GM18505 (cell line): Measurements from ENCODE around the gene OR4C3.
"Not testable (repeated sequence)": the region's sequence is repeated elsewhere in the genome, so short reads cannot be mapped to it uniquely, and the experiment has no call there.

ENCODE experiments used
- ATAC-seq: cut with Tn5 transposase; IDR thresholded peaks from one replicate; pipeline ENCODE4 v1.9.1; 2021; ENCODE audit not compliant: unreplicated experiment
- POLR2A ChIP-seq: IDR thresholded peaks from 4 replicates; pipeline ENCODE4 v1.6.1; 2011; ENCODE audit warnings: borderline replicate concordance; ENCODE audit not compliant: insufficient read depth, insufficient read length; ENCODE audit errors: extremely low read depth

The OR4C3 gene

GRCh38 chr11:48324620-48325019, at the start of gene OR4C3:
TSS of gene OR4C3 (plus strand) at chr11:48324920. CDS start at chr11:48325022, 102 bp downstream.
- not testable (repeated sequence) for ATAC-seq

GRCh38 chr11:48305923-48306322, 18.8 kb upstream of the OR4C3 start, which contains the start of gene OR4S1:
TSS of gene OR4S1 (plus strand) at chr11:48306223. CDS start at chr11:48306223, 0 bp downstream.
- TF ChIP-seq POLR2A = no peak
- no peak for ATAC-seq

DNA sequence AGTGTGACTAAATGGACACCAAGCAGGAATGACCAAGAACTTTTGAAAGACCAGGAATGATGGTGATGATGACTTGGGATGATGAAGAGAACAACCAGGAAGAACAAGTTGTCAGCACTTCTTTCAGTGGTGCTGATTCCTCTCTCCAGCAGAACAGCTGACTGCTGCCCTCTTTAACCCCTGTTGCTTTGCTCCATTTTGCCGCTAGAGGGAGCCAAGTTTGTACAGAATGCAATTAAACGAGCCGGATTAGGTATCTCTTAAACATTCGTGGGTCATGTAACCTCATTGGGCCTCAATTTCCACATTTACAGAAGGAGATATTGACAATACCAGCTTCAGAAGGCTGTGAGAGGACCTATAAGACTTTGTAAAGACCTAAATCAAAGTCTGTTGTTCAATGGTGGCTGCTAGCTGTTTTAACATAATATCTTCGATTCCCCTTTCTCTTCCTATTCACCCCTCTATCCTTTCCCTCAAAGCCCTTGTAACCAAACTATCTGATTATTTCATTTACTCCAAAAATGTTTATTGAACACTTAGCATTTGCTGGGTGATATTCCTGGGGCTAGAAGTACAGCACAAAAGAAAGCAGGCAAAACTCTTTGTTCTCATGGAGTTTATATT, 16.8 kb upstream of the OR4C3 start:
- TF ChIP-seq POLR2A = no peak
- ATAC-seq = peak; percentile 88

GRCh38 chr11:48313590-48313989, 11.1 kb upstream of the OR4C3 start:
- not testable (repeated sequence) for ATAC-seq

GRCh38 chr11:48319813-48320212, 4.9 kb upstream of the OR4C3 start:
- ATAC-seq = not testable (repeated sequence)

GRCh38 chr11:48341466-48341865, 16.7 kb downstream of the OR4C3 start:
- no peak for TF ChIP-seq POLR2A
- ATAC-seq = no peak

DNA sequence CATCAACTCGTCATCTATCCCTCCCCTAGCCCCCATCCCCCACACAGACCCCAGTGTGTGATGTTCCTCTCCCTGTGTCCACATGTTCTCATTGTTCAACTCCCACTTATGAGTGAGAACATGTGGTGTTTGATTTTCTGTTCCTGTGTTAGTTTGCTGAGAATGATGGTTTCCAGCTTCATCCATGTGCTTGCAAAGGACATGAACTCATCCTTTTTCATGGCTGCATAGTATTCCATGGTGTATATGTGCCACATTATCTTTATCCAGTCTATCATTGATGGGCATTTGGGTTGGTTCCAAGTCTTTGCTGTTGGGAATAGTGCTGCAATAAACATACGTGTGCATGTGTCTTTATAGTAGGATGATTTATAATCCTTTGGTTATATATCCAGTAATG, 17.8 kb downstream of the OR4C3 start:
- ATAC-seq = not testable (repeated sequence)

GRCh38 chr11:48346286-48346685, 21.6 kb downstream of the OR4C3 start:
- not testable (repeated sequence) for ATAC-seq

GRCh38 chr11:48354013-48354412, 29.3 kb downstream of the OR4C3 start:
- no peak for ATAC-seq
- no peak for TF ChIP-seq POLR2A

GRCh38 chr11:48354677-48355076, 30.0 kb downstream of the OR4C3 start:
- no peak for ATAC-seq
- TF ChIP-seq POLR2A = no peak

DNA sequence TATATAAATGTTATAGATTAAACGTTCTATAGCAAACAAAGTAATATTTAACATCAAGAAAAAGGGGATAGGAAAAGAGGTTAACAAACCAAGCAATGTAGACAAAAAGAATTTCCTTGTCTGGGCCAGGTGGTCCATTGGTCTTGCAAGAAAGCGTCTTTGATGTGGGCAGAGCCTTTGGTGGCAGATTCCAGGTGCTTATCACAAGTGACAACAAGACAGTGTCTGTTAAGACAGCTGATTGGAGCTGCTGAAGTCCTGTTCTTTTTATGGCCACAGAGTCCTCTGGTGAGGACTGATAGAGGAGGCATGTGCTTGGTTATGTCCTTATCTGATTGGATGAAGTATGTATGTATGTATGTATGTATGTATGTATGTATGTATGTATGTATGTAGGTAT, 36.6 kb downstream of the OR4C3 start:
- not testable (repeated sequence) for ATAC-seq

DNA sequence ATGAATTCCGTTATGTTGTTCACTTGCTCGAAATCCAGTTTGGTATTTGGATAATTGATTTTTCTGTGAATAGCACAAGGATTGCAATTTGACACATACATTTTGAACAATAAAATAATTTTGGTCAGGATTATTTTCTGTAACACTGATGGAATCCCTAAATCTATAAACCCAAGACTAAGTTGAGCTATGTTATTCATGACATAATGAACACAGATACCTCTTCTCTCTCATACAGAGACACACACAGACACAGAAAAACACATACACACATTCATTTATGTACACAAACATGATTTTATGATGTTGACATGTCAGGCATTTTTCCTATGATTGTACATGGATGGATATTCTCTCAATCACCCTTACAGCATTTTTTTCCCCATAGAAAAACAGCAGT, 41.6 kb downstream of the OR4C3 start, which contains the start of gene OR4C5:
TSS of gene OR4C5 (minus strand) at position 101 of the 400 bp plus-strand sequence. CDS start at position 101, 0 bp downstream.
- ATAC-seq = no peak
- TF ChIP-seq POLR2A = no peak
